Natural killer cell (primary cell): Measurements from ENCODE around the gene DAPK1. TPM values are rescaled to one million over a fixed set of nuclear protein-coding genes. Genes with fewer than 3 reads are reported as not detected.

Experiments used
- ATAC-seq, 3 donors: fragments of 150-1000 bp in 2 of 3; fragments of 200-7000 bp in 1 of 3; cut with Tn5 transposase; 1 replicate in 1 of 3; 2 replicates in 2 of 3; pipeline ENCODE4 v1.10.0; 2021; ENCODE audit warnings: mild to moderate bottlenecking in 2 of 3, moderate library complexity in 2 of 3
- DNase-seq, 2 donors: peaks; one replicate each; pipeline versions ENCODE4 v3.0.0 to v3.0.0-alpha.2; 2013 to 2021; ENCODE audit warnings: mixed read lengths in 1 of 2
- H3K27ac ChIP-seq: one replicate; pipeline ENCODE4 v1.5.1; 2013; ENCODE audit warnings: mild to moderate bottlenecking, low read length
- H3K27me3 ChIP-seq: one replicate; pipeline ENCODE4 v1.6.1; 2013; ENCODE audit warnings: low read length; ENCODE audit not compliant: control insufficient read depth, insufficient read depth
- H3K36me3 ChIP-seq: one replicate; pipeline ENCODE4 v1.6.1; 2013; ENCODE audit warnings: low read length; ENCODE audit not compliant: control insufficient read depth, insufficient read depth
- H3K4me1 ChIP-seq: one replicate; pipeline ENCODE4 v1.6.1; 2013; ENCODE audit warnings: low read length; ENCODE audit not compliant: control insufficient read depth, insufficient read depth
- H3K4me3 ChIP-seq: one replicate; pipeline ENCODE4 v1.5.1; 2013; ENCODE audit warnings: low read length
- H3K9me3 ChIP-seq: one replicate; pipeline ENCODE4 v1.6.1; 2013; ENCODE audit warnings: low read length; ENCODE audit not compliant: control insufficient read depth, insufficient read depth
- H3K27ac Mint-ChIP-seq, 2 donors: one replicate each; pipeline ENCODE4 v1.8.0; 2022; ENCODE audit warnings: mild to moderate bottlenecking in 2 of 2, mixed read lengths in 2 of 2, moderate library complexity in 1 of 2
- H3K27me3 Mint-ChIP-seq, 2 donors: one replicate each; pipeline ENCODE4 v1.8.0; 2022; ENCODE audit warnings: low read depth in 2 of 2, mixed read lengths in 2 of 2
- H3K36me3 Mint-ChIP-seq: one replicate; pipeline ENCODE4 v1.8.0; 2022; ENCODE audit warnings: mixed read lengths
- H3K4me1 Mint-ChIP-seq, 2 donors: one replicate each; pipeline ENCODE4 v1.8.0; 2022; ENCODE audit warnings: mixed read lengths in 2 of 2
- H3K4me3 Mint-ChIP-seq: one replicate; pipeline ENCODE4 v1.8.0; 2022; ENCODE audit warnings: mild to moderate bottlenecking, moderate library complexity, mixed read lengths
- H3K9me3 Mint-ChIP-seq, 2 donors: one replicate each; pipeline ENCODE4 v1.8.0; 2022; ENCODE audit warnings: mixed read lengths in 2 of 2
- WGBS: methylation state at CpG from one replicate; pipeline ENCODE4 v1.1.7; 2013; ENCODE audit warnings: missing lambda C conversion rate; ENCODE audit not compliant: insufficient coverage; 5-methylcytosine and 5-hydroxymethylcytosine counted together
- intact Hi-C: fragments of 100-400 bp; cut with micrococcal nuclease; formaldehyde crosslinking; loops from one replicate; pipeline ENCODE4 v1.14.2; 2022
- total RNA-seq, 4 donors: library from RNA; stranded (reverse); fragments of 120-200 nt in 1 of 4; gene quantifications; one replicate each; pipeline versions ENCODE4 v1.2.3 to v1.2.4, GENCODE V29; 2013 to 2022
- TF ChIP-seq, protein P1 (sequence below): fragments of 200-600 bp; IDR thresholded peaks from one replicate; pipeline ENCODE4 v1.8.0; 2022; ENCODE audit warnings: antibody characterized with exemption

DAPK1 gene
- total RNA-seq, 3 donors from 2014 or later (not counting 1 experiment from before 2014, with no cell fraction given): 12.2 to 26.5 (median 22.7) TPM

DNA sequence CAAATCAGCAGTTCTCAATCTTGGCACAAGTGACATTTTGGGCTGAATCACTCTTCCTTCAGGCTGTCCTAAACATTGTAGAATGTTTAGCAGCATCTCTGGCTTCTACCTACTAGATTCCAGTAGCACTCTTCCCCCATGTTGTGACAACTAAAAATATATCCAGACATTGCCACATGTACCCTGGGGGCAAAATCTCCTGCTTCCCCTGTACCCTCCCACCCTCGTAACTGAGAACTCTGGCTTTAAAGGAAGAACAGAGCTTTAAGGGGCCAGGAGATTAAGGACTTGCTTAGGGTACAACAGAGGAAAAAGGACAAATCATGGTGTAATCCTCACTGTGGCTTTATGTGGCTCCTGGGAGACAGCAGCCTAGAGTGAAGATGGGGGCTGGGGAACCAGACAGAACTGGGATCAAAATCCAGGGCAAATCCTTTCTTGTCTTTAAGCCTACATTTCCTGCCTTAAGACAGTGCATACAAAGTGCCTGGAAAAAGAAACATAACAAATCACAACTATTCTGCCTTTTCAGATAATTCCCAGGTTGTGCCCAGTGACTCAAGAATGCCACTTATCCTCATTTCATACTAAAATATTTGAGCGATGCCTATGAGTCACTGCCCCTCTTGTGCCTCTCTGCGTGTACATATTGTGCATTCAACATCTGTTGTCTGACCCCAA is 109.3 kb downstream of the DAPK1 start:
- no peak overlapping the region for H3K27ac Mint-ChIP-seq
- intact Hi-C loops: no loop called here
- H3K4me3 Mint-ChIP-seq: no peak overlapping the region
- peaks cover 7 to 10% of the 10 kb centered on the region in 2 donors for H3K4me1 Mint-ChIP-seq
- TF ChIP-seq, protein P1, sequence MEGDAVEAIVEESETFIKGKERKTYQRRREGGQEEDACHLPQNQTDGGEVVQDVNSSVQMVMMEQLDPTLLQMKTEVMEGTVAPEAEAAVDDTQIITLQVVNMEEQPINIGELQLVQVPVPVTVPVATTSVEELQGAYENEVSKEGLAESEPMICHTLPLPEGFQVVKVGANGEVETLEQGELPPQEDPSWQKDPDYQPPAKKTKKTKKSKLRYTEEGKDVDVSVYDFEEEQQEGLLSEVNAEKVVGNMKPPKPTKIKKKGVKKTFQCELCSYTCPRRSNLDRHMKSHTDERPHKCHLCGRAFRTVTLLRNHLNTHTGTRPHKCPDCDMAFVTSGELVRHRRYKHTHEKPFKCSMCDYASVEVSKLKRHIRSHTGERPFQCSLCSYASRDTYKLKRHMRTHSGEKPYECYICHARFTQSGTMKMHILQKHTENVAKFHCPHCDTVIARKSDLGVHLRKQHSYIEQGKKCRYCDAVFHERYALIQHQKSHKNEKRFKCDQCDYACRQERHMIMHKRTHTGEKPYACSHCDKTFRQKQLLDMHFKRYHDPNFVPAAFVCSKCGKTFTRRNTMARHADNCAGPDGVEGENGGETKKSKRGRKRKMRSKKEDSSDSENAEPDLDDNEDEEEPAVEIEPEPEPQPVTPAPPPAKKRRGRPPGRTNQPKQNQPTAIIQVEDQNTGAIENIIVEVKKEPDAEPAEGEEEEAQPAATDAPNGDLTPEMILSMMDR: no peak
- H3K9me3 Mint-ChIP-seq: no peaks in the 10 kb centered on the region
- Histone ChIP-seq H3K27ac (no peak overlapping the region), H3K27me3 (no peaks in the 10 kb centered on the region), H3K36me3 (no peaks in the 10 kb centered on the region), H3K4me3 (no peak overlapping the region), H3K9me3 (no peaks in the 10 kb centered on the region), H3K4me1 (peaks cover 7% of the 10 kb centered on the region)
- DNase-seq: no peak
- peaks cover 0 to 13% of the 10 kb centered on the region in 2 donors for H3K27me3 Mint-ChIP-seq
- no peaks in the 10 kb centered on the region for H3K36me3 Mint-ChIP-seq
- WGBS: 97% methylated on average over 2 of the region's 3 CpGs
- no peak for ATAC-seq

DNA sequence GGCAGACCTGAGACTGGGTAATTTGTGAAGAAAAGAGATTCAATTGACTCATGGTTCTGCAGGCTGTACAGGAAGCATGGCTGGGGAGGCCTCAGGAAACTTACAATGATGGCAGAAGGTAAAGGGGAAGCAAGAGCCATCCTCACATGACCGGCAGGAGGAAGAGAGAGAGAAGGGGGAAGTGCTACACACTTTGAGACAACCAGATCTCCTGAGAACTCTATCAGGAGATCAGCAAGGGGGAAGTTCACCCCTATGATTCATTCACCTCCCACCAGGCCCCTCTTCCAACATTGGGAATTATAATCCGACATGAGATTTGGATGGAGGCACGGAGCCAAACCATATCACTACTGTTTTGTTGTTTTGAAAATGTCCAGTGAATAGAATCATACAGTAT is 110.2 kb downstream of the DAPK1 start:
- TF ChIP-seq, protein P1: no peak
- Mint-ChIP-seq H3K36me3 (no peaks in the 10 kb centered on the region), H3K4me3 (no peak overlapping the region), H3K4me1 (peaks cover 7 to 10% of the 10 kb centered on the region in 2 donors), H3K9me3 (no peaks in the 10 kb centered on the region), H3K27ac (no peak overlapping the region), H3K27me3 (peaks cover 0 to 13% of the 10 kb centered on the region in 2 donors)
- Histone ChIP-seq H3K27me3 (no peaks in the 10 kb centered on the region), H3K36me3 (no peaks in the 10 kb centered on the region), H3K9me3 (no peaks in the 10 kb centered on the region), H3K4me1 (peaks cover 7% of the 10 kb centered on the region), H3K4me3 (no peak overlapping the region), H3K27ac (no peak overlapping the region)
- no peak for ATAC-seq
- intact Hi-C loops: no loop called here
- DNase-seq: no peak
- WGBS: 71% methylated on average over 3 of the region's 3 CpGs

DNA sequence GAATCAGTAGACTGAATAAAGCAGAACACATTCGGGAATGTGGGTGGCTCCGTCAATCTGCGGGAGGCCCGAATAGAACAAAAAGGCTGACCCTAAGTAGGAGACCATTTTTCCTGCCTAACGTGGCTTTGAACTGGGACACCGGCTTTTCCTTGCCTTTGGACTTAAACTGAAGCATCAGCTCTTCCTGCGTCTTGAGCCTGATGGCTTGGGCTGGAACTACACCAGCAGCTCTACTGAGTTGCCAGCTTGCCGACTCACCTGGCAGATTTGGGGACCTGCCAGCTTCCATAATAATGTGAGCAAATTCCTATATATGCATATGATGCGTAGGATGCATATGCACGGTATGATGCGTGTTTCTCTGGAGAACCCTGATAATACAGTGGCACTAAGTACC is 111.3 kb downstream of the DAPK1 start:
- TF ChIP-seq, protein P1: no peak
- H3K36me3 ChIP-seq: no peaks in the 10 kb centered on the region
- no peaks in the 10 kb centered on the region for H3K27me3 ChIP-seq
- no peak for DNase-seq
- Mint-ChIP-seq H3K4me1 (peaks cover 10 to 12% of the 10 kb centered on the region in 2 donors), H3K27me3 (peaks cover 0 to 19% of the 10 kb centered on the region in 2 donors), H3K36me3 (no peaks in the 10 kb centered on the region), H3K9me3 (no peaks in the 10 kb centered on the region), H3K4me3 (no peak overlapping the region), H3K27ac (no peak overlapping the region)
- peaks cover 7% of the 10 kb centered on the region for H3K4me1 ChIP-seq
- ATAC-seq: no peak
- 91% methylated on average over 11 of the region's 11 CpGs for WGBS
- intact Hi-C loops: no loop called here
- H3K27ac ChIP-seq: no peak overlapping the region
- H3K9me3 ChIP-seq: no peaks in the 10 kb centered on the region
- no peak overlapping the region for H3K4me3 ChIP-seq

DNA sequence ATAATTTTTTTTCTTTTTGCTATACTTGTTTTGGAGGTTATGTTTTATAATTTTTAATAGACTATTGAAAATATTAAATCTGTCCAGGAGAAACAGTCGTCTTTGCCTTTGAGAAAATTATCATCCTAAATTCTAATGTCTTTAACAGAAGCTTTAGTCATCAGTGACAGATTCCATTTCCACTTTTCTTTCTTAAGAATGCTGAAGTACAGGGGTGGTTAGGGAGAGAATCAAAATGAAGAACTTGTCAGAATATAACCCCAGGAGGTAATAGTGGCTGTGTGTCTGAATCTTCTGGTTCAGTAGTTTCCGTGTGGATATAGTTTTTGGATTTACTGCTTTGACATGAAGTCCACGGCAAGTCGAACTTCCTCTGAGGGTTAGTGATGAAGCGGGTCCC is 111.8 kb downstream of the DAPK1 start:
- ATAC-seq: no peak
- Mint-ChIP-seq H3K4me1 (peaks cover 10 to 12% of the 10 kb centered on the region in 2 donors), H3K9me3 (no peaks in the 10 kb centered on the region), H3K4me3 (no peak overlapping the region), H3K27me3 (peaks cover 0 to 15% of the 10 kb centered on the region in 2 donors), H3K36me3 (no peaks in the 10 kb centered on the region), H3K27ac (no peak overlapping the region)
- Histone ChIP-seq H3K36me3 (no peaks in the 10 kb centered on the region), H3K9me3 (no peaks in the 10 kb centered on the region), H3K27ac (no peak overlapping the region), H3K4me3 (no peak overlapping the region), H3K27me3 (no peaks in the 10 kb centered on the region), H3K4me1 (peaks cover 7% of the 10 kb centered on the region)
- DNase-seq: no peak
- WGBS: 94% methylated on average over 4 of the region's 5 CpGs
- intact Hi-C loops: no loop called here
- TF ChIP-seq, protein P1: no peak
